22Rv1 (cell line): ENCODE measurements around the gene SIGLEC15.

Source experiments
- CTCF ChIP-seq: fragments of 450-650 bp; IDR thresholded peaks from 2 replicates; pipeline ENCODE4 v1.5.1; 2017; ENCODE audit warnings: mild to moderate bottlenecking
- ZFX ChIP-seq: fragments of 450-650 bp; IDR thresholded peaks from 2 replicates; pipeline ENCODE4 v1.6.1; 2017; ENCODE audit warnings: antibody characterized with exemption, borderline replicate concordance

- TF ChIP-seq CTCF (no peak), ZFX (no peak)
Observed at GRCh38 chr18:45780568-45780967, 44.9 kb upstream of the SIGLEC15 start.
